Natural killer cell (primary cell): Measurements from ENCODE around the gene TACC3. TPM values are rescaled to one million over a fixed set of nuclear protein-coding genes. Genes with fewer than 3 reads are reported as not detected.

Source experiments
- ATAC-seq, 3 donors: fragments of 150-1000 bp in 2 of 3; fragments of 200-7000 bp in 1 of 3; cut with Tn5 transposase; 1 replicate in 1 of 3; 2 replicates in 2 of 3; pipeline ENCODE4 v1.10.0; 2021; ENCODE audit warnings: mild to moderate bottlenecking in 2 of 3, moderate library complexity in 2 of 3
- DNase-seq, 2 donors: peaks; one replicate each; pipeline versions ENCODE4 v3.0.0 to v3.0.0-alpha.2; 2013 to 2021; ENCODE audit warnings: mixed read lengths in 1 of 2
- H3K27ac ChIP-seq: one replicate; pipeline ENCODE4 v1.5.1; 2013; ENCODE audit warnings: mild to moderate bottlenecking, low read length
- H3K27me3 ChIP-seq: one replicate; pipeline ENCODE4 v1.6.1; 2013; ENCODE audit warnings: low read length; ENCODE audit not compliant: control insufficient read depth, insufficient read depth
- H3K36me3 ChIP-seq: one replicate; pipeline ENCODE4 v1.6.1; 2013; ENCODE audit warnings: low read length; ENCODE audit not compliant: control insufficient read depth, insufficient read depth
- H3K4me1 ChIP-seq: one replicate; pipeline ENCODE4 v1.6.1; 2013; ENCODE audit warnings: low read length; ENCODE audit not compliant: control insufficient read depth, insufficient read depth
- H3K4me3 ChIP-seq: one replicate; pipeline ENCODE4 v1.5.1; 2013; ENCODE audit warnings: low read length
- H3K9me3 ChIP-seq: one replicate; pipeline ENCODE4 v1.6.1; 2013; ENCODE audit warnings: low read length; ENCODE audit not compliant: control insufficient read depth, insufficient read depth
- H3K27ac Mint-ChIP-seq, 2 donors: one replicate each; pipeline ENCODE4 v1.8.0; 2022; ENCODE audit warnings: mild to moderate bottlenecking in 2 of 2, mixed read lengths in 2 of 2, moderate library complexity in 1 of 2
- H3K27me3 Mint-ChIP-seq, 2 donors: one replicate each; pipeline ENCODE4 v1.8.0; 2022; ENCODE audit warnings: low read depth in 2 of 2, mixed read lengths in 2 of 2
- H3K36me3 Mint-ChIP-seq: one replicate; pipeline ENCODE4 v1.8.0; 2022; ENCODE audit warnings: mixed read lengths
- H3K4me1 Mint-ChIP-seq, 2 donors: one replicate each; pipeline ENCODE4 v1.8.0; 2022; ENCODE audit warnings: mixed read lengths in 2 of 2
- H3K4me3 Mint-ChIP-seq: one replicate; pipeline ENCODE4 v1.8.0; 2022; ENCODE audit warnings: mild to moderate bottlenecking, moderate library complexity, mixed read lengths
- H3K9me3 Mint-ChIP-seq, 2 donors: one replicate each; pipeline ENCODE4 v1.8.0; 2022; ENCODE audit warnings: mixed read lengths in 2 of 2
- CTCF ChIP-seq: fragments of 200-600 bp; IDR thresholded peaks from one replicate; pipeline ENCODE4 v1.8.0; 2022; ENCODE audit warnings: antibody characterized with exemption
- WGBS: methylation state at CpG from one replicate; pipeline ENCODE4 v1.1.7; 2013; ENCODE audit warnings: missing lambda C conversion rate; ENCODE audit not compliant: insufficient coverage; 5-methylcytosine and 5-hydroxymethylcytosine counted together
- intact Hi-C: fragments of 100-400 bp; cut with micrococcal nuclease; formaldehyde crosslinking; loops from one replicate; pipeline ENCODE4 v1.14.2; 2022
- total RNA-seq, 4 donors: library from RNA; stranded (reverse); fragments of 120-200 nt in 1 of 4; gene quantifications; one replicate each; pipeline versions ENCODE4 v1.2.3 to v1.2.4, GENCODE V29; 2013 to 2022

The TACC3 gene
- total RNA-seq, 3 donors from 2014 or later (not counting 1 experiment from before 2014, with no cell fraction given) = 23.4 to 43.7 (median 32.5) TPM

- intact Hi-C loops = no loop called here
- H3K4me1 Mint-ChIP-seq = no peaks in the 10 kb centered on the region
- Histone ChIP-seq H3K9me3 (no peaks in the 10 kb centered on the region), H3K4me3 (no peak overlapping the region), H3K36me3 (no peaks in the 10 kb centered on the region), H3K27ac (no peak overlapping the region), H3K4me1 (no peaks in the 10 kb centered on the region), H3K27me3 (peaks cover 2% of the 10 kb centered on the region)
- DNase-seq (no peak), ATAC-seq (no peak)
- H3K27me3 Mint-ChIP-seq = peaks cover 0 to 7% of the 10 kb centered on the region in 2 donors
- H3K9me3 Mint-ChIP-seq = no peaks in the 10 kb centered on the region
- H3K36me3 Mint-ChIP-seq = no peaks in the 10 kb centered on the region
- WGBS = 88% methylated on average over 19 of the region's 19 CpGs
- TF ChIP-seq CTCF = no peak
- no peak overlapping the region for H3K27ac Mint-ChIP-seq
- no peak overlapping the region for H3K4me3 Mint-ChIP-seq
Observed at GRCh38 chr4:1759170-1759817, 38.0 kb downstream of the TACC3 start.

- Histone ChIP-seq H3K27me3 (peaks cover 4% of the 10 kb centered on the region), H3K36me3 (no peaks in the 10 kb centered on the region), H3K4me3 (no peak overlapping the region), H3K27ac (no peak overlapping the region), H3K9me3 (no peaks in the 10 kb centered on the region), H3K4me1 (no peaks in the 10 kb centered on the region)
- H3K36me3 Mint-ChIP-seq = no peaks in the 10 kb centered on the region
- intact Hi-C loops = no loop called here
- H3K27me3 Mint-ChIP-seq = peaks cover 0 to 8% of the 10 kb centered on the region in 2 donors
- no peak for ATAC-seq
- H3K4me3 Mint-ChIP-seq = no peak overlapping the region
- no peak overlapping the region for H3K27ac Mint-ChIP-seq
- WGBS = 55% methylated on average over 13 of the region's 13 CpGs
- TF ChIP-seq CTCF = no peak
- no peaks in the 10 kb centered on the region for H3K9me3 Mint-ChIP-seq
- no peaks in the 10 kb centered on the region for H3K4me1 Mint-ChIP-seq
- no peak for DNase-seq
Observed at GRCh38 chr4:1759818-1760223, 38.5 kb downstream of the TACC3 start.

- no peaks in the 10 kb centered on the region for H3K36me3 Mint-ChIP-seq
- H3K4me3 Mint-ChIP-seq = no peak overlapping the region
- Histone ChIP-seq H3K4me1 (no peaks in the 10 kb centered on the region), H3K9me3 (no peaks in the 10 kb centered on the region), H3K4me3 (no peak overlapping the region), H3K27me3 (peaks cover 4% of the 10 kb centered on the region), H3K36me3 (no peaks in the 10 kb centered on the region), H3K27ac (no peak overlapping the region)
- no peak overlapping the region for H3K27ac Mint-ChIP-seq
- ATAC-seq = no peak
- no peaks in the 10 kb centered on the region for H3K9me3 Mint-ChIP-seq
- peaks cover 0 to 15% of the 10 kb centered on the region in 2 donors for H3K27me3 Mint-ChIP-seq
- WGBS = 84% methylated on average over 24 of the region's 25 CpGs
- no peak for DNase-seq
- no peaks in the 10 kb centered on the region for H3K4me1 Mint-ChIP-seq
- intact Hi-C loops = no loop called here
- TF ChIP-seq CTCF = no peak
Observed at GRCh38 chr4:1760521-1761071, 39.3 kb downstream of the TACC3 start.
